Endothelial cell of umbilical vein (primary cell): ENCODE measurements around the gene ALDH3A2. TPM values are rescaled to one million over a fixed set of nuclear protein-coding genes. Genes with fewer than 3 reads are reported as not detected.
"Not testable (repeated sequence)": the region's sequence is repeated elsewhere in the genome, so short reads cannot be mapped to it uniquely, and the experiment has no call there.

ENCODE experiments used
- BruUV-seq: library from RNA; stranded (reverse); fragments of 400-500 nt; replicated peaks from 2 replicates; lab custom pipeline; 2021; lab: Mats Ljungman, UMichigan
- CTCF ChIA-PET: fragments of 300-600, 350-600 bp; sonication (Branson Sonifier 250); formaldehyde crosslinking; loops from one replicate; lab custom pipeline; 2021; ENCODE audit warnings: antibody characterized with exemption, inconsistent platforms; lab: Charles Lee
- POLR2A ChIA-PET: fragments of 300-600, 350-600 bp; sonication (Branson Sonifier 250); formaldehyde crosslinking; loops from one replicate; lab custom pipeline; 2021; ENCODE audit warnings: antibody characterized with exemption, inconsistent platforms; lab: Charles Lee
- DNase-seq: peaks from one replicate; pipeline ENCODE4 v3.0.0-alpha.2; 2011; ENCODE audit warnings: low read depth, low spot score
- FAIRE-seq: peaks from 2 replicates; lab custom pipeline; 2011; peaks lifted over from hg19 to GRCh38; lab: Jason Lieb, UNC
- H2AFZ ChIP-seq: 2 replicates; pipeline ENCODE4 v1.6.0; 2012; ENCODE audit warnings: low read depth, low read length, control low read depth, inconsistent platforms
- H3K27ac ChIP-seq: 2 replicates; pipeline ENCODE4 v1.5.1; 2011; ENCODE audit warnings: low read depth, mild to moderate bottlenecking, control low read depth, low read length, moderate library complexity; ENCODE audit not compliant: insufficient read depth
- H3K27me3 ChIP-seq, 2 experiments: 2 replicates each; pipeline versions ENCODE4 v1.6.0 to v1.6.1; 2011; ENCODE audit warnings: low read length in 2 of 2, mixed read lengths in 1 of 2; ENCODE audit not compliant: control insufficient read depth in 2 of 2, insufficient read depth in 2 of 2
- H3K36me3 ChIP-seq, 2 experiments: 2 replicates in 1 of 2; 3 replicates in 1 of 2; pipeline ENCODE4 v1.5.1; 2011; ENCODE audit warnings: low read length in 2 of 2, mild to moderate bottlenecking in 1 of 2, moderate library complexity in 1 of 2; ENCODE audit not compliant: control insufficient read depth in 2 of 2, insufficient read depth in 2 of 2; ENCODE audit errors: extremely low read depth in 1 of 2
- H3K4me1 ChIP-seq: 3 replicates; pipeline ENCODE4 v1.5.1; 2011; ENCODE audit warnings: mild to moderate bottlenecking, low read length; ENCODE audit not compliant: control insufficient read depth, insufficient read depth; ENCODE audit errors: extremely low read depth
- H3K4me2 ChIP-seq: 2 replicates; pipeline ENCODE4 v1.6.1; 2011; ENCODE audit warnings: low read length, control low read depth, mixed read lengths; ENCODE audit not compliant: insufficient read depth
- H3K4me3 ChIP-seq, 3 experiments: fragments of 200-600 bp in 1 of 3; sonication (generic), shearing (Covaris generic) in 1 of 3; replicated peaks in 1 of 3; 2 replicates each; pipeline ENCODE4 v1.5.1; 2011 to 2016; ENCODE audit warnings: control low read depth in 3 of 3, low read length in 3 of 3, mild to moderate bottlenecking in 2 of 3, inconsistent platforms in 1 of 3, low read depth in 1 of 3, moderate library complexity in 1 of 3; ENCODE audit not compliant: insufficient read depth in 1 of 3
- H3K79me2 ChIP-seq: 2 replicates; pipeline ENCODE4 v1.6.0; 2012; ENCODE audit warnings: low read length, inconsistent platforms; ENCODE audit not compliant: control insufficient read depth, insufficient read depth
- H3K9ac ChIP-seq: replicated peaks from 2 replicates; pipeline ENCODE3; 2011; ENCODE audit warnings: low read length, control low read depth; ENCODE audit not compliant: insufficient read depth; ENCODE audit errors: extremely low read depth
- H3K9me1 ChIP-seq: replicated peaks from 3 replicates; pipeline ENCODE4 v1.6.0; 2011; ENCODE audit warnings: mild to moderate bottlenecking, low read length; ENCODE audit not compliant: control insufficient read depth, insufficient read depth; ENCODE audit errors: extremely low read depth
- H3K9me3 ChIP-seq: replicated peaks from 2 replicates; pipeline ENCODE4 v1.5.1; 2012; ENCODE audit warnings: low read length, inconsistent platforms; ENCODE audit not compliant: control insufficient read depth, insufficient read depth
- H4K20me1 ChIP-seq: replicated peaks from 2 replicates; pipeline ENCODE3; 2011; ENCODE audit warnings: mild to moderate bottlenecking, low read length; ENCODE audit not compliant: control insufficient read depth, insufficient read depth; ENCODE audit errors: extremely low read depth
- EZH2 ChIP-seq: IDR thresholded peaks from 2 replicates; pipeline ENCODE4 v1.6.1; 2012; ENCODE audit warnings: borderline replicate concordance, low read depth, mild to moderate bottlenecking, moderate library complexity, low read length, inconsistent platforms; ENCODE audit not compliant: severe bottlenecking
- FOS ChIP-seq: IDR thresholded peaks from 2 replicates; pipeline ENCODE4 v1.6.1; 2011; ENCODE audit warnings: mild to moderate bottlenecking, low read length, moderate library complexity, borderline replicate concordance; ENCODE audit not compliant: insufficient read depth
- GATA2 ChIP-seq: IDR thresholded peaks from 2 replicates; pipeline ENCODE4 v1.7.0; 2011; ENCODE audit warnings: low read depth, mild to moderate bottlenecking, moderate library complexity, mixed read lengths, low read length; ENCODE audit not compliant: insufficient read length, insufficient read depth
- JUN ChIP-seq: IDR thresholded peaks from 2 replicates; pipeline ENCODE4 v1.6.1; 2011; ENCODE audit warnings: borderline replicate concordance, low read depth; ENCODE audit not compliant: insufficient read length, insufficient read depth
- MYC ChIP-seq: IDR thresholded peaks from one replicate; pipeline ENCODE4 v1.6.1; 2011; ENCODE audit warnings: mild to moderate bottlenecking, low read depth, low read length
- POLR2A ChIP-seq: IDR thresholded peaks from 2 replicates; pipeline ENCODE4 v1.6.1; 2012; ENCODE audit warnings: low read depth, mild to moderate bottlenecking, control low read depth, low read length
- POLR2AphosphoS5 ChIP-seq: IDR thresholded peaks from 2 replicates; pipeline ENCODE4 v1.6.1; 2012; ENCODE audit warnings: low read depth, mild to moderate bottlenecking, control low read depth, low read length, moderate library complexity; ENCODE audit not compliant: insufficient read depth
- dilution Hi-C: fragments of 300-500 bp; cut with MboI; formaldehyde crosslinking; loops from one replicate; pipeline ENCODE4 v1.15.0; 2019; ENCODE audit warnings: low sequenced_read_pairs; ENCODE audit not compliant: extremely low pct_ligation_motif_present
- intact Hi-C: fragments of 100-400 bp; cut with micrococcal nuclease; formaldehyde crosslinking; loops from one replicate; pipeline ENCODE4 v1.10.0; 2022
- polyA plus RNA-seq, 4 experiments: library from polyadenylated mRNA; depleted of rRNA in 3 of 4; stranded (reverse) in 3 of 4; unstranded in 1 of 4; fragments of >200 nt; gene quantifications; 2 replicates each; pipeline versions ENCODE4 v1.2.1 to v1.2.3, GENCODE V29; 2011 to 2012; ENCODE audit warnings: missing spikeins in 1 of 4
- total RNA-seq: library from RNA; stranded (reverse); gene quantifications from 2 replicates; pipeline ENCODE4 v1.2.3, GENCODE V29; 2021
- TF ChIP-seq, protein P1 (sequence below), 2 donors: IDR thresholded peaks; 1 replicate in 1 of 2; 2 replicates in 1 of 2; pipeline ENCODE4 v1.5.1; 2011; ENCODE audit warnings: low read length in 2 of 2, mild to moderate bottlenecking in 2 of 2, moderate library complexity in 2 of 2, control low read depth in 1 of 2, inconsistent platforms in 1 of 2, low read depth in 1 of 2; ENCODE audit not compliant: insufficient read depth in 1 of 2; ENCODE audit errors: extremely low read depth in 1 of 2
- TF ChIP-seq, protein P2 (sequence below): IDR thresholded peaks from 2 replicates; pipeline ENCODE4 v1.6.1; 2011; ENCODE audit not compliant: insufficient read depth, insufficient read length

Gene ALDH3A2
- total and polyA plus RNA-seq, 2 donors (not counting 3 experiments of a cell fraction or from before 2014, with no cell fraction given), result 16.7 to 36.5 TPM

DNA sequence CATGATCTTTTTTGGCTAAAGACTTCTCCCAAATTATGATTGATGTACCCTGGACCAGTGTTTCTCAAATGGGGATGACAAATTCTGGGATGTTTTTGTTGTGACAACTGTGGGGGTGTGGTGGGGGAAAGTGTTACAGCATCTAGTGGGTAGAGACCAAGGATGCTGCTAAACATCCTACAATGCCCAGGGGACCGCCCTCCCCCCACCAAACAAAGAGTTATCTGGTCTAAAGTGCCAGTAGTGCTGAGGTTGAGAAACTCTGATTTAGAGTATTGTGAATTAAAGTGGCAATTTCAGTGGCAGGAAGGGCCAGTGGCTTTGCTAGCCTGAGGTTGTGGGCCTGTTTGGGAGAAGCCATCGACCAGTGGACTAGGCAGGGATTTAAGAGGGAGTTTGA, 34.6 kb downstream of the ALDH3A2 start:
- Histone ChIP-seq H3K79me2 (no peaks in the 10 kb centered on the region), H2AFZ (no peak overlapping the region), H4K20me1 (no peaks in the 10 kb centered on the region), H3K9ac (no peak overlapping the region), H3K9me3 (no peaks in the 10 kb centered on the region), H3K4me1 (no peaks in the 10 kb centered on the region), H3K9me1 (no peaks in the 10 kb centered on the region), H3K27ac (no peak overlapping the region), H3K36me3 (peaks cover 0 to 5% of the 10 kb centered on the region in 2 experiments), H3K4me2 (no peak overlapping the region), H3K27me3 (no peaks in the 10 kb centered on the region), H3K4me3 (no peak overlapping the region)
- TF ChIP-seq POLR2A (no peak), GATA2 (no peak), POLR2AphosphoS5 (no peak), MYC (no peak), EZH2 (no peak), JUN (no peak), FOS (no peak)
- TF ChIP-seq, protein P1, sequence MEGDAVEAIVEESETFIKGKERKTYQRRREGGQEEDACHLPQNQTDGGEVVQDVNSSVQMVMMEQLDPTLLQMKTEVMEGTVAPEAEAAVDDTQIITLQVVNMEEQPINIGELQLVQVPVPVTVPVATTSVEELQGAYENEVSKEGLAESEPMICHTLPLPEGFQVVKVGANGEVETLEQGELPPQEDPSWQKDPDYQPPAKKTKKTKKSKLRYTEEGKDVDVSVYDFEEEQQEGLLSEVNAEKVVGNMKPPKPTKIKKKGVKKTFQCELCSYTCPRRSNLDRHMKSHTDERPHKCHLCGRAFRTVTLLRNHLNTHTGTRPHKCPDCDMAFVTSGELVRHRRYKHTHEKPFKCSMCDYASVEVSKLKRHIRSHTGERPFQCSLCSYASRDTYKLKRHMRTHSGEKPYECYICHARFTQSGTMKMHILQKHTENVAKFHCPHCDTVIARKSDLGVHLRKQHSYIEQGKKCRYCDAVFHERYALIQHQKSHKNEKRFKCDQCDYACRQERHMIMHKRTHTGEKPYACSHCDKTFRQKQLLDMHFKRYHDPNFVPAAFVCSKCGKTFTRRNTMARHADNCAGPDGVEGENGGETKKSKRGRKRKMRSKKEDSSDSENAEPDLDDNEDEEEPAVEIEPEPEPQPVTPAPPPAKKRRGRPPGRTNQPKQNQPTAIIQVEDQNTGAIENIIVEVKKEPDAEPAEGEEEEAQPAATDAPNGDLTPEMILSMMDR (IDR thresholded peaks at IDR 0.05; ENCODE audit: extremely low read depth in 1 of 2, insufficient read depth in 1 of 2, low read depth in 1 of 2, low read length in 2 of 2), result no peak
- TF ChIP-seq, protein P2, sequence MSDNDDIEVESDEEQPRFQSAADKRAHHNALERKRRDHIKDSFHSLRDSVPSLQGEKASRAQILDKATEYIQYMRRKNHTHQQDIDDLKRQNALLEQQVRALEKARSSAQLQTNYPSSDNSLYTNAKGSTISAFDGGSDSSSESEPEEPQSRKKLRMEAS, result no peak
- no TSS peak for BruUV-seq
- DNase-seq, result no peak
- ChIA-PET CTCF (interaction anchor here (1.6 kb wide), 1 partner anchor 11 kb away, joined by 5 read pairs; no protein-coding TSS in a partner anchor), POLR2A (no interaction called here)
- intact Hi-C loops, result no loop called here
- no peak for FAIRE-seq
- dilution Hi-C loops, result no loop called here

DNA sequence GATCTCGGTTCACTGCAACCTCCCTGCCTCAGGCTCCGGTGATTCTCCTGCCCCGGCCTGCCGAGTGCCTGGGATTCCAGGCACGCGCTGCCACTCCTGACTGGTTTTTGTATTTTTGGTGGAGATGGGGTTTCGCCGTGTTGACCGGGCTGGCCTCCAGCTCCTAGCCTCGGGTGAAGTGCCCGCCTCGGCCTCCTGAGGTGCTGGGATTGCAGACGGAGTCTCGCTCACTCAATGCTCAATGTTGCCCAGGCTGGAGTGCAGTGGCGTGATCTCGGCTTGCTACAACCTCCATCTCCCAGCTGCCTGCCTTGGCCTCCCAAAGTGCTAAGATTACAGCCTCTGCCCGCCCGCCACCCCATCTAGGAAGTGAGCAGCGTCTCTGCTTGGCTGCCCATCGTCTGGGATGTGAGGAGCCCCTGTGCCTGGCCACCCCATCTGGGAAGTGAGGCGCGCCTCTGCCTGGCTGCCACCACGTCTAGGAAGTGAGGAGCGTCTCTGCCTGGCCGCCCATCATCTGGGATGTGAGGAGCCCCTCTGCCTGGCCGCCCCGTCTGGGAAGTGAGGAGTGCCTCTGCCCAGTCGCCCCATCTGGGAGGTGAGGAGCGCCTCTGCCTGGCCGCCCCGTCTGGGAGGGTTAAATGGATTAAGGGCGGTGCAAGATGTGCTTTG, 36.5 kb downstream of the ALDH3A2 start:
- dilution Hi-C loops, POLR2A ChIA-PET: not testable (repeated sequence)

More for the DNA sequence above, 36.5 kb downstream of the ALDH3A2 start:
- H3K27ac ChIP-seq, H3K4me3 ChIP-seq, H3K9me3 ChIP-seq, H3K4me1 ChIP-seq, H3K27me3 ChIP-seq, H3K36me3 ChIP-seq, DNase-seq, H3K9ac ChIP-seq, BruUV-seq, FAIRE-seq, H2AFZ ChIP-seq, intact Hi-C loops, H3K9me1 ChIP-seq, H3K79me2 ChIP-seq, H4K20me1 ChIP-seq, H3K4me2 ChIP-seq: not testable (repeated sequence)
- CTCF ChIA-PET, result interaction anchor here (1.5 to 1.6 kb wide), 2 partner anchors 13 to 78 kb away, joined by 4 to 5 read pairs; no protein-coding TSS in a partner anchor
